Thoracic aorta (tissue), 2 donors: ENCODE data around the gene COL6A6. TPM values are rescaled to one million over a fixed set of nuclear protein-coding genes. Genes with fewer than 3 reads are reported as not detected.

ENCODE experiments used
- ATAC-seq: fragments of 150-250 bp; one replicate; pipeline ENCODE4 v1.8.0; 2017; ENCODE audit warnings: low read depth; ENCODE audit not compliant: insufficient number of reproducible peaks, low FRiP score
- DNase-seq: peaks from one replicate; pipeline ENCODE4 v3.0.0-alpha.2; 2020; ENCODE audit warnings: low spot score
- H3K27ac ChIP-seq, 2 donors: fragments of 200-600 bp; sonication (generic); 1 replicate in 1 of 2; 2 replicates in 1 of 2; pipeline ENCODE4 v1.5.1; 2016; ENCODE audit warnings: mild to moderate bottlenecking in 2 of 2, moderate library complexity in 2 of 2
- H3K27me3 ChIP-seq: fragments of 200-600 bp; sonication (generic); replicated peaks from 2 replicates; pipeline ENCODE4 v1.6.0; 2016; ENCODE audit warnings: mild to moderate bottlenecking; ENCODE audit not compliant: insufficient read depth
- H3K36me3 ChIP-seq: fragments of 200-600 bp; sonication (generic); one replicate; pipeline ENCODE4 v1.5.1; 2016
- H3K4me1 ChIP-seq, 2 donors: fragments of 200-600 bp; sonication (generic); 1 replicate in 1 of 2; 2 replicates in 1 of 2; pipeline versions ENCODE4 v1.5.1 to v1.6.0; 2016; ENCODE audit warnings: low read depth in 2 of 2, mild to moderate bottlenecking in 1 of 2; ENCODE audit not compliant: control insufficient read depth in 1 of 2
- H3K4me3 ChIP-seq: fragments of 200-600 bp; sonication (generic); 2 replicates; pipeline ENCODE4 v1.5.1; 2016; ENCODE audit warnings: mild to moderate bottlenecking
- H3K9me3 ChIP-seq: fragments of 200-600 bp; sonication (generic); 2 replicates; pipeline ENCODE4 v1.5.1; 2016
- CTCF ChIP-seq: fragments of 200-600 bp; sonication (generic); IDR thresholded peaks from one replicate; pipeline ENCODE4 v1.5.1; 2019; ENCODE audit warnings: antibody characterized with exemption
- total RNA-seq, 2 donors: library from RNA; depleted of rRNA; stranded (reverse); fragments of >200 nt; gene quantifications; one replicate each; pipeline versions ENCODE4 v1.1.0 to v1.2.3, GENCODE V29; 2016

The COL6A6 gene
- total RNA-seq, 2 donors from 2014 or later, result 0.14 to 0.42 TPM

GRCh38 chr3:130517602-130518001, 625 bp downstream of the COL6A6 start:
- Histone ChIP-seq H3K36me3 (no peaks in the 10 kb centered on the region), H3K4me1 (peaks cover 0 to 8% of the 10 kb centered on the region in 2 donors), H3K27ac (no peak overlapping the region), H3K27me3 (no peaks in the 10 kb centered on the region), H3K4me3 (no peak overlapping the region), H3K9me3 (no peaks in the 10 kb centered on the region)
- ATAC-seq (no peak), DNase-seq (no peak)
- no peak for TF ChIP-seq CTCF

GRCh38 chr3:130519754-130520153, 2.8 kb downstream of the COL6A6 start:
- no peaks in the 10 kb centered on the region for H3K9me3 ChIP-seq
- H3K27ac ChIP-seq, result no peak overlapping the region
- TF ChIP-seq CTCF, result no peak
- DNase-seq (no peak), ATAC-seq (no peak)
- H3K27me3 ChIP-seq, result no peaks in the 10 kb centered on the region
- H3K36me3 ChIP-seq, result no peaks in the 10 kb centered on the region
- H3K4me1 ChIP-seq, result peaks cover 0 to 8% of the 10 kb centered on the region in 2 donors
- no peak overlapping the region for H3K4me3 ChIP-seq

- Histone ChIP-seq H3K4me1 (no peaks in the 10 kb centered on the region), H3K27ac (no peak overlapping the region), H3K36me3 (no peaks in the 10 kb centered on the region), H3K27me3 (no peaks in the 10 kb centered on the region), H3K9me3 (no peaks in the 10 kb centered on the region), H3K4me3 (no peak overlapping the region)
- DNase-seq, result no peak
- TF ChIP-seq CTCF, result no peak
- no peak for ATAC-seq
Observed at GRCh38 chr3:130522399-130522798, 5.4 kb downstream of the COL6A6 start.

GRCh38 chr3:130527426-130527825, 10.4 kb downstream of the COL6A6 start:
- DNase-seq (no peak), ATAC-seq (no peak)
- Histone ChIP-seq H3K4me3 (no peak overlapping the region), H3K27me3 (no peaks in the 10 kb centered on the region), H3K9me3 (no peaks in the 10 kb centered on the region), H3K4me1 (no peaks in the 10 kb centered on the region), H3K27ac (no peak overlapping the region), H3K36me3 (no peaks in the 10 kb centered on the region)
- TF ChIP-seq CTCF, result no peak

- H3K4me3 ChIP-seq, result no peak overlapping the region
- ATAC-seq (no peak), DNase-seq (no peak)
- no peaks in the 10 kb centered on the region for H3K4me1 ChIP-seq
- H3K9me3 ChIP-seq, result no peaks in the 10 kb centered on the region
- TF ChIP-seq CTCF, result no peak
- H3K27me3 ChIP-seq, result no peaks in the 10 kb centered on the region
- no peaks in the 10 kb centered on the region for H3K36me3 ChIP-seq
- H3K27ac ChIP-seq, result no peak overlapping the region
Observed at GRCh38 chr3:130528120-130528519, 11.1 kb downstream of the COL6A6 start.
